Keratinocyte (primary cell): ENCODE data around the gene VOPP1. TPM values are rescaled to one million over a fixed set of nuclear protein-coding genes. Genes with fewer than 3 reads are reported as not detected.
"Not testable (repeated sequence)": the region's sequence is repeated elsewhere in the genome, so short reads cannot be mapped to it uniquely, and the experiment has no call there.

Experiments
- DNase-seq: peaks from one replicate; pipeline ENCODE4 v3.0.0-alpha.2; 2011; ENCODE audit warnings: low read depth, missing footprints, low spot score
- FAIRE-seq: peaks from 2 replicates; lab custom pipeline; 2011; peaks lifted over from hg19 to GRCh38; lab: Jason Lieb, UNC
- H2AFZ ChIP-seq: 2 replicates; pipeline ENCODE4 v1.6.0; 2012; ENCODE audit warnings: low read length, control low read depth, inconsistent platforms; ENCODE audit not compliant: control insufficient read depth
- H3K27ac ChIP-seq: 2 replicates; pipeline ENCODE4 v1.5.1; 2011; ENCODE audit warnings: low read length; ENCODE audit not compliant: control insufficient read depth, insufficient read depth
- H3K27me3 ChIP-seq: 3 replicates; pipeline ENCODE4 v1.6.0; 2011; ENCODE audit warnings: low read length; ENCODE audit not compliant: control insufficient read depth, insufficient read depth; ENCODE audit errors: extremely low read depth
- H3K36me3 ChIP-seq, 2 experiments: 2 replicates in 1 of 2; 3 replicates in 1 of 2; pipeline ENCODE4 v1.5.1; 2011; ENCODE audit warnings: low read length in 2 of 2, mild to moderate bottlenecking in 1 of 2; ENCODE audit not compliant: control insufficient read depth in 2 of 2, insufficient read depth in 2 of 2; ENCODE audit errors: extremely low read depth in 1 of 2
- H3K4me1 ChIP-seq: 3 replicates; pipeline ENCODE4 v1.5.1; 2011; ENCODE audit warnings: low read length; ENCODE audit not compliant: control insufficient read depth, insufficient read depth; ENCODE audit errors: extremely low read depth
- H3K4me2 ChIP-seq: 3 replicates; pipeline ENCODE4 v1.6.0; 2011; ENCODE audit warnings: low read depth, low read length; ENCODE audit not compliant: control insufficient read depth, insufficient read depth; ENCODE audit errors: extremely low read depth
- H3K4me3 ChIP-seq, 3 experiments: fragments of 200-600 bp in 1 of 3; sonication (generic) in 1 of 3; 2 replicates in 2 of 3; 3 replicates in 1 of 3; pipeline ENCODE4 v1.5.1; 2011 to 2016; ENCODE audit warnings: low read length in 3 of 3, mild to moderate bottlenecking in 3 of 3, control low read depth in 2 of 3, inconsistent platforms in 1 of 3, low read depth in 1 of 3, mixed read lengths in 1 of 3, mixed run types in 1 of 3, moderate library complexity in 1 of 3; ENCODE audit not compliant: control insufficient read depth in 2 of 3, insufficient read depth in 2 of 3; ENCODE audit errors: extremely low read depth in 1 of 3
- H3K79me2 ChIP-seq: 2 replicates; pipeline ENCODE4 v1.6.0; 2012; ENCODE audit warnings: low read length; ENCODE audit not compliant: control insufficient read depth, insufficient read depth
- H3K9ac ChIP-seq: 3 replicates; pipeline ENCODE4 v1.6.0; 2011; ENCODE audit warnings: low read length; ENCODE audit not compliant: control insufficient read depth, insufficient read depth; ENCODE audit errors: extremely low read depth
- H3K9me1 ChIP-seq: 3 replicates; pipeline ENCODE4 v1.6.0; 2011; ENCODE audit warnings: low read length; ENCODE audit not compliant: control insufficient read depth, insufficient read depth; ENCODE audit errors: extremely low read depth
- H3K9me3 ChIP-seq: 2 replicates; pipeline ENCODE4 v1.5.1; 2012; ENCODE audit warnings: low read depth, low read length; ENCODE audit not compliant: control insufficient read depth
- H4K20me1 ChIP-seq: 3 replicates; pipeline ENCODE4 v1.6.0; 2011; ENCODE audit warnings: low read length; ENCODE audit not compliant: control insufficient read depth, insufficient read depth; ENCODE audit errors: extremely low read depth
- CTCF ChIP-seq, 3 experiments: IDR thresholded peaks in 1 of 3; conservative IDR thresholded peaks in 1 of 3; optimal IDR thresholded peaks in 1 of 3; 2 replicates in 2 of 3; 3 replicates in 1 of 3; pipeline versions ENCODE3 to v1.5.1; 2011; ENCODE audit warnings: low read length in 3 of 3, mild to moderate bottlenecking in 3 of 3, moderate library complexity in 2 of 3, control low read depth in 1 of 3, inconsistent platforms in 1 of 3; ENCODE audit not compliant: insufficient read depth in 2 of 3; ENCODE audit errors: extremely low read depth in 1 of 3
- dilution Hi-C: fragments of 300-500 bp; cut with MboI; formaldehyde crosslinking; loops from one replicate; pipeline ENCODE4 v1.7.0; 2020; ENCODE audit warnings: low sequenced_read_pairs; ENCODE audit not compliant: extremely low pct_ligation_motif_present
- polyA plus RNA-seq, 5 experiments: library from polyadenylated mRNA; depleted of rRNA in 3 of 5; stranded (reverse) in 3 of 5; stranded (forward) in 1 of 5; unstranded in 1 of 5; fragments of >200 nt; gene quantifications; 1 replicate in 1 of 5; 2 replicates in 3 of 5; 3 replicates in 1 of 5; pipeline versions ENCODE4 v1.2.1 to v1.2.3, GENCODE V29; 2011 to 2012; ENCODE audit warnings: missing spikeins in 2 of 5, low read depth in 1 of 5, low replicate concordance in 1 of 5

The VOPP1 gene
- polyA plus RNA-seq, 1 donor (not counting 4 experiments of a cell fraction or from before 2014, with no cell fraction given) = 49.2 TPM

GRCh38 chr7:55609726-55610125 lies 37.4 kb upstream of the VOPP1 start:
- FAIRE-seq, H2AFZ ChIP-seq, H3K4me2 ChIP-seq, H3K9me3 ChIP-seq, H3K4me1 ChIP-seq, H3K36me3 ChIP-seq, H4K20me1 ChIP-seq, H3K27me3 ChIP-seq, H3K27ac ChIP-seq, H3K9me1 ChIP-seq, dilution Hi-C loops, H3K9ac ChIP-seq, H3K79me2 ChIP-seq, H3K4me3 ChIP-seq, DNase-seq: not testable (repeated sequence)

- H3K9me1 ChIP-seq, H3K9me3 ChIP-seq, H3K27me3 ChIP-seq, H3K79me2 ChIP-seq, H3K9ac ChIP-seq, H3K4me1 ChIP-seq, H3K36me3 ChIP-seq, H3K4me2 ChIP-seq, H4K20me1 ChIP-seq, H2AFZ ChIP-seq, H3K27ac ChIP-seq, DNase-seq, H3K4me3 ChIP-seq, FAIRE-seq, dilution Hi-C loops: not testable (repeated sequence)
These were observed 33.4 kb upstream of the VOPP1 start for GRCh38 chr7:55605661-55606060.

- H3K4me2 ChIP-seq, H2AFZ ChIP-seq, H3K36me3 ChIP-seq, H3K4me3 ChIP-seq, H3K79me2 ChIP-seq, H3K27ac ChIP-seq, FAIRE-seq, H3K9me1 ChIP-seq, dilution Hi-C loops, H3K27me3 ChIP-seq, DNase-seq, H3K9ac ChIP-seq, H3K9me3 ChIP-seq, H3K4me1 ChIP-seq, H4K20me1 ChIP-seq: not testable (repeated sequence)
- TF ChIP-seq CTCF (optimal IDR thresholded peaks at IDR 0.05 in 1 of 3, IDR thresholded peaks at IDR 0.05 in 1 of 3, conservative IDR thresholded peaks at IDR 0.05 in 1 of 3; ENCODE audit: extremely low read depth in 1 of 3, insufficient read depth in 2 of 3, low read length in 3 of 3) = peak in 2 of 3 experiments; percentile 18 to 33
These were observed 25.7 kb upstream of the VOPP1 start for GRCh38 chr7:55597944-55598499.

GRCh38 chr7:55597214-55597739 lies 25.0 kb upstream of the VOPP1 start:
- H3K4me3 ChIP-seq, H3K9me1 ChIP-seq, H2AFZ ChIP-seq, H4K20me1 ChIP-seq, H3K36me3 ChIP-seq, H3K79me2 ChIP-seq, H3K27ac ChIP-seq, H3K4me1 ChIP-seq, FAIRE-seq, dilution Hi-C loops, DNase-seq, H3K27me3 ChIP-seq, H3K9me3 ChIP-seq, H3K9ac ChIP-seq, H3K4me2 ChIP-seq: not testable (repeated sequence)
